SK-N-SH treated with all-trans-retinoic acid at 6 μM for 48 hours (cell line): ENCODE measurements around the gene VPS13D.

Experiments used
- ATAC-seq: fragments of 200-7000 bp; cut with Tn5 transposase; 3 replicates; pipeline ENCODE4 v1.9.1; 2020; ENCODE audit warnings: mild to moderate bottlenecking, moderate library complexity
- ARNTL ChIP-seq: fragments of 450-650 bp; formaldehyde crosslinking; IDR thresholded peaks from 2 replicates; pipeline ENCODE4 v1.5.0; 2020; ENCODE audit warnings: low read depth, mild to moderate bottlenecking, moderate library complexity, borderline replicate concordance
- BACH2 ChIP-seq: fragments of 250-450 bp; sonication (Bioruptor Pico); IDR thresholded peaks from 2 replicates; pipeline ENCODE4 v1.9.0; 2021; ENCODE audit warnings: mild to moderate bottlenecking, borderline replicate concordance
- CREB5 ChIP-seq: fragments of 250-450 bp; sonication (Bioruptor Pico); IDR thresholded peaks from 2 replicates; pipeline ENCODE4 v1.5.1; 2020; ENCODE audit warnings: low read depth, mild to moderate bottlenecking, moderate library complexity
- CSDC2 ChIP-seq: fragments of 250-450 bp; sonication (Bioruptor Pico); IDR thresholded peaks from 2 replicates; pipeline ENCODE4 v1.5.0; 2020; ENCODE audit warnings: mild to moderate bottlenecking, moderate library complexity
- CSRNP3 ChIP-seq: fragments of 250-450 bp; sonication (Bioruptor Pico); IDR thresholded peaks from 2 replicates; pipeline ENCODE4 v1.5.1; 2021; ENCODE audit warnings: mild to moderate bottlenecking, moderate library complexity
- ESRRG ChIP-seq: fragments of 250-450 bp; sonication (Bioruptor Pico); IDR thresholded peaks from 2 replicates; pipeline ENCODE4 v1.6.1; 2021; ENCODE audit warnings: mild to moderate bottlenecking
- GLIS3 ChIP-seq: fragments of 250-450 bp; sonication (Bioruptor Pico); IDR thresholded peaks from 2 replicates; pipeline ENCODE4 v1.5.0; 2020; ENCODE audit warnings: mild to moderate bottlenecking, moderate library complexity
- OSR1 ChIP-seq: fragments of 250-450 bp; sonication (Bioruptor Pico); IDR thresholded peaks from 2 replicates; pipeline ENCODE4 v1.8.0; 2022; ENCODE audit warnings: moderate library complexity, mild to moderate bottlenecking, inconsistent platforms
- POU6F1 ChIP-seq: fragments of 250-450 bp; sonication (Bioruptor Pico); IDR thresholded peaks from 2 replicates; pipeline ENCODE4 v1.8.0; 2021; ENCODE audit warnings: low read depth, mild to moderate bottlenecking, moderate library complexity, borderline replicate concordance
- PPARA ChIP-seq: fragments of 250-450 bp; sonication (Bioruptor Pico); IDR thresholded peaks from 2 replicates; pipeline ENCODE4 v1.5.0; 2020; ENCODE audit warnings: mild to moderate bottlenecking, borderline replicate concordance
- RARB ChIP-seq: fragments of 250-450 bp; sonication (Bioruptor Pico); IDR thresholded peaks from 2 replicates; pipeline ENCODE4 v1.8.0; 2021; ENCODE audit warnings: mild to moderate bottlenecking, moderate library complexity
- TOX ChIP-seq: fragments of 250-450 bp; sonication (Bioruptor Pico); IDR thresholded peaks from 2 replicates; pipeline ENCODE4 v1.8.0; 2021; ENCODE audit warnings: mild to moderate bottlenecking, moderate library complexity, borderline replicate concordance
- TSHZ2 ChIP-seq: fragments of 250-450 bp; sonication (Bioruptor Pico); IDR thresholded peaks from 2 replicates; pipeline ENCODE4 v1.5.0; 2020; ENCODE audit warnings: mild to moderate bottlenecking, moderate library complexity
- ZFP3 ChIP-seq: fragments of 250-450 bp; sonication (Bioruptor Pico); IDR thresholded peaks from 2 replicates; pipeline ENCODE4 v1.5.0; 2020; ENCODE audit warnings: mild to moderate bottlenecking, moderate library complexity
- ZFP30 ChIP-seq: fragments of 450-650 bp; formaldehyde crosslinking; IDR thresholded peaks from 2 replicates; pipeline ENCODE4 v1.5.0; 2022; ENCODE audit warnings: mild to moderate bottlenecking, moderate library complexity
- ZNF565 ChIP-seq: fragments of 450-650 bp; formaldehyde crosslinking; conservative IDR thresholded peaks from 2 replicates; pipeline ENCODE4 v1.5.0; 2020; ENCODE audit warnings: low read depth, mild to moderate bottlenecking, moderate library complexity
- ZNF70 ChIP-seq: fragments of 450-650 bp; formaldehyde crosslinking; IDR thresholded peaks from 2 replicates; pipeline ENCODE4 v1.5.0; 2020; ENCODE audit warnings: mild to moderate bottlenecking, moderate library complexity
- ZNF8 ChIP-seq: fragments of 450-650 bp; formaldehyde crosslinking; IDR thresholded peaks from 2 replicates; pipeline ENCODE4 v1.5.0; 2020; ENCODE audit warnings: mild to moderate bottlenecking, moderate library complexity

The VPS13D gene

GRCh38 chr1:12345350-12346217, 115.8 kb downstream of the VPS13D start:
- no peak for TF ChIP-seq CSRNP3
- TF ChIP-seq CSDC2 (CRISPR knock-in tag), result no peak
- TF ChIP-seq ZNF565 (CRISPR knock-in tag), result no peak
- no peak for TF ChIP-seq ARNTL (CRISPR knock-in tag)
- ATAC-seq, result no peak

GRCh38 chr1:12346483-12347151, 116.8 kb downstream of the VPS13D start:
- ATAC-seq, result no peak
- TF ChIP-seq POU6F1 (CRISPR knock-in tag) (no peak), PPARA (CRISPR knock-in tag) (no peak), ESRRG (CRISPR knock-in tag) (no peak), OSR1 (no peak), CREB5 (CRISPR knock-in tag) (no peak), CSDC2 (CRISPR knock-in tag) (no peak), CSRNP3 (no peak)

GRCh38 chr1:12348113-12348512, 118.3 kb downstream of the VPS13D start:
- TF ChIP-seq RARB, result no peak
- no peak for TF ChIP-seq CSDC2 (CRISPR knock-in tag)
- TF ChIP-seq POU6F1 (CRISPR knock-in tag), result no peak
- TF ChIP-seq GLIS3 (CRISPR knock-in tag), result no peak
- TF ChIP-seq, all 23 proteins: peak for 0
- no peak for ATAC-seq

GRCh38 chr1:12353981-12354380, 124.2 kb downstream of the VPS13D start:
- ATAC-seq, result no peak
- TF ChIP-seq ZNF8 (CRISPR knock-in tag), result no peak
- TF ChIP-seq ARNTL (CRISPR knock-in tag), result no peak
- no peak for TF ChIP-seq CREB5 (CRISPR knock-in tag)
- no peak for TF ChIP-seq ZNF70
- TF ChIP-seq TOX (CRISPR knock-in tag), result no peak
- no peak for TF ChIP-seq POU6F1 (CRISPR knock-in tag)
- TF ChIP-seq ESRRG (CRISPR knock-in tag), result no peak
- no peak for TF ChIP-seq TSHZ2 (CRISPR knock-in tag)
- TF ChIP-seq ZFP3 (CRISPR knock-in tag), result no peak
- TF ChIP-seq ZFP30, result no peak
- TF ChIP-seq CSDC2 (CRISPR knock-in tag), result no peak
- no peak for TF ChIP-seq BACH2 (CRISPR knock-in tag)
- no peak for TF ChIP-seq PPARA (CRISPR knock-in tag)
